Uterus (tissue), 2 donors: ENCODE results near the gene ADISSP.

Source experiments
- CTCF ChIP-seq, 4 experiments: fragments of 200-600 bp in 2 of 4; fragments of 450-650 bp in 2 of 4; sonication (generic) in 2 of 4; IDR thresholded peaks; one replicate each; pipeline ENCODE4 v1.5.1; 2016 to 2019; ENCODE audit warnings: antibody characterized with exemption in 4 of 4, mild to moderate bottlenecking in 2 of 4, moderate library complexity in 1 of 4
- POLR2A ChIP-seq, 2 donors: fragments of 450-650 bp; IDR thresholded peaks; one replicate each; pipeline ENCODE4 v1.6.1; 2016; ENCODE audit warnings: antibody characterized with exemption in 2 of 2, mild to moderate bottlenecking in 1 of 2, moderate library complexity in 1 of 2

- TF ChIP-seq CTCF (IDR thresholded peaks at IDR 0.05) (no peak), POLR2A (IDR thresholded peaks at IDR 0.05) (no peak)
These were observed 63.5 kb downstream of the ADISSP start for GRCh38 chr20:3704087-3704486.
